Upper lobe of left lung (tissue), 4 donors: ENCODE data around the gene TPM1.

Experiments used
- EP300 ChIP-seq, 4 donors: sonication (generic); formaldehyde crosslinking; IDR thresholded peaks; one replicate each; pipeline ENCODE4 v1.5.1; 2017; ENCODE audit warnings: antibody characterized with exemption in 4 of 4, control low read depth in 2 of 4
- POLR2A ChIP-seq, 4 donors: fragments of 450-650 bp; IDR thresholded peaks; one replicate each; pipeline ENCODE4 v1.5.1; 2016 to 2017; ENCODE audit warnings: antibody characterized with exemption in 4 of 4, mild to moderate bottlenecking in 2 of 4
- POLR2AphosphoS5 ChIP-seq, 2 donors: sonication (generic); formaldehyde crosslinking; IDR thresholded peaks; one replicate each; pipeline ENCODE4 v1.5.1; 2017; ENCODE audit warnings: antibody characterized with exemption in 2 of 2
- TF ChIP-seq, protein P1 (sequence below), 6 experiments: fragments of 450-650 bp in 4 of 6; fragments of 200-600 bp in 2 of 6; sonication (generic) in 2 of 6; IDR thresholded peaks; one replicate each; pipeline ENCODE4 v1.5.1; 2016 to 2019; ENCODE audit warnings: antibody characterized with exemption in 6 of 6

DNA sequence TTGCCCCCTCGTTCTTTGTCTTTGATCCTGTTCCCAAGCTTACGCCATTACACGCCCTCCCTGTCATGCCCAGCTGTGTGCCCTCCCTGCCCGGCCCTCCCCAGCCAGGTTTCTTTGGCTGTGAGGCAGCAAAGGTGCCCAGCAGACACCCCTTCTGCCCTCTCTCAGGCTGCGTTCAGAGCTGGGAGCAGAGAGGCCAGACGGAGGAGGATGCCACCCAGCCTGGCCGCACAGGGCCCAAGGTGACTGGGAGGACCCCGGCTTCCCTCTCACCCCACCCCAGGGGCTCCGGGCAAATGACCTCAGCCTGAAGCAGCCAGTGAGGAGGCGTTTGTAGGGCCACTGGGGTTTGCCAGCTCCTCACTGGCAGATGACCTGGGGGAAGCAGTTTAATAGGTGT is 48.3 kb downstream of the TPM1 start:
- TF ChIP-seq, protein P1, sequence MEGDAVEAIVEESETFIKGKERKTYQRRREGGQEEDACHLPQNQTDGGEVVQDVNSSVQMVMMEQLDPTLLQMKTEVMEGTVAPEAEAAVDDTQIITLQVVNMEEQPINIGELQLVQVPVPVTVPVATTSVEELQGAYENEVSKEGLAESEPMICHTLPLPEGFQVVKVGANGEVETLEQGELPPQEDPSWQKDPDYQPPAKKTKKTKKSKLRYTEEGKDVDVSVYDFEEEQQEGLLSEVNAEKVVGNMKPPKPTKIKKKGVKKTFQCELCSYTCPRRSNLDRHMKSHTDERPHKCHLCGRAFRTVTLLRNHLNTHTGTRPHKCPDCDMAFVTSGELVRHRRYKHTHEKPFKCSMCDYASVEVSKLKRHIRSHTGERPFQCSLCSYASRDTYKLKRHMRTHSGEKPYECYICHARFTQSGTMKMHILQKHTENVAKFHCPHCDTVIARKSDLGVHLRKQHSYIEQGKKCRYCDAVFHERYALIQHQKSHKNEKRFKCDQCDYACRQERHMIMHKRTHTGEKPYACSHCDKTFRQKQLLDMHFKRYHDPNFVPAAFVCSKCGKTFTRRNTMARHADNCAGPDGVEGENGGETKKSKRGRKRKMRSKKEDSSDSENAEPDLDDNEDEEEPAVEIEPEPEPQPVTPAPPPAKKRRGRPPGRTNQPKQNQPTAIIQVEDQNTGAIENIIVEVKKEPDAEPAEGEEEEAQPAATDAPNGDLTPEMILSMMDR (IDR thresholded peaks at IDR 0.05) = no peak
- TF ChIP-seq POLR2A (IDR thresholded peaks at IDR 0.05) = no peak
- no peak for TF ChIP-seq POLR2AphosphoS5 (IDR thresholded peaks at IDR 0.05)
- no peak for TF ChIP-seq EP300 (IDR thresholded peaks at IDR 0.05)
